ENCODE data around the gene SETMAR.
"Not testable (repeated sequence)": the region's sequence is repeated elsewhere in the genome, so short reads cannot be mapped to it uniquely, and the experiment has no call there.

SETMAR gene

DNA sequence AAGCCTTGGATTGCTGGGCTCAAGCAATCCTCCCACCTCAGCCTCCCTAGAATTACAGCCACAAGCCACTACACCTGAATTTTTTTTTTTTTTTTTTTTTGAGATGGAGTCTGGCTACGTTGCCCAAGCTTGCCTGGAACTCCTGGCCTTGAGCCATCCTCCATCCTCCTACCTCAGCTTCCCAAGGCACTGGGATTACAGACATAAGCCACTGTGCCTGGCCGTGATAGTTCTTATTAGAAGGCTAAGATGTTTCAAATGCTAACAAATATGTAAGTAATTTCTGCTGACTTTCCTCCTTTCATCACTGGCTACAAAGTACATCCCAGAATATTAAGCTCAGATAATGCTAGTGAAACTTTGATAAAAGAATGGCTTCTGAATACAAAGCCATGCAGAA lies 5.7 kb upstream of the SETMAR start:
- Histone ChIP-seq H3K79me2 (ENCODE audit: low read length) (no peaks in the 10 kb centered on the region), H4K20me1 (ENCODE audit: insufficient read depth, low read length) (no peaks in the 10 kb centered on the region), H3K27ac (ENCODE audit: low read length) (no peak overlapping the region), H3K4me2 (ENCODE audit: low read length) (no peak overlapping the region), H3K4me1 (ENCODE audit: low read length) (no peaks in the 10 kb centered on the region), H3K9me3 (ENCODE audit: insufficient read depth, low read length) (no peaks in the 10 kb centered on the region), H3K4me3 (ENCODE audit: low read length) (no peak overlapping the region), H2AFZ (ENCODE audit: low read depth, low read length) (no peak overlapping the region), H3K9ac (ENCODE audit: low read length) (no peak overlapping the region), H3K36me3 (replicated peaks; ENCODE audit: low read depth, low read length) (no peaks in the 10 kb centered on the region), H3K27me3 (ENCODE audit: low read depth, low read length) (no peaks in the 10 kb centered on the region)
- TF ChIP-seq EZH2phosphoT487 (IDR thresholded peaks at IDR 0.05; ENCODE audit: low read depth) = no peak
- TF ChIP-seq, protein P1, sequence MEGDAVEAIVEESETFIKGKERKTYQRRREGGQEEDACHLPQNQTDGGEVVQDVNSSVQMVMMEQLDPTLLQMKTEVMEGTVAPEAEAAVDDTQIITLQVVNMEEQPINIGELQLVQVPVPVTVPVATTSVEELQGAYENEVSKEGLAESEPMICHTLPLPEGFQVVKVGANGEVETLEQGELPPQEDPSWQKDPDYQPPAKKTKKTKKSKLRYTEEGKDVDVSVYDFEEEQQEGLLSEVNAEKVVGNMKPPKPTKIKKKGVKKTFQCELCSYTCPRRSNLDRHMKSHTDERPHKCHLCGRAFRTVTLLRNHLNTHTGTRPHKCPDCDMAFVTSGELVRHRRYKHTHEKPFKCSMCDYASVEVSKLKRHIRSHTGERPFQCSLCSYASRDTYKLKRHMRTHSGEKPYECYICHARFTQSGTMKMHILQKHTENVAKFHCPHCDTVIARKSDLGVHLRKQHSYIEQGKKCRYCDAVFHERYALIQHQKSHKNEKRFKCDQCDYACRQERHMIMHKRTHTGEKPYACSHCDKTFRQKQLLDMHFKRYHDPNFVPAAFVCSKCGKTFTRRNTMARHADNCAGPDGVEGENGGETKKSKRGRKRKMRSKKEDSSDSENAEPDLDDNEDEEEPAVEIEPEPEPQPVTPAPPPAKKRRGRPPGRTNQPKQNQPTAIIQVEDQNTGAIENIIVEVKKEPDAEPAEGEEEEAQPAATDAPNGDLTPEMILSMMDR (IDR thresholded peaks at IDR 0.05; ENCODE audit: low read depth, low read length) = no peak

DNA sequence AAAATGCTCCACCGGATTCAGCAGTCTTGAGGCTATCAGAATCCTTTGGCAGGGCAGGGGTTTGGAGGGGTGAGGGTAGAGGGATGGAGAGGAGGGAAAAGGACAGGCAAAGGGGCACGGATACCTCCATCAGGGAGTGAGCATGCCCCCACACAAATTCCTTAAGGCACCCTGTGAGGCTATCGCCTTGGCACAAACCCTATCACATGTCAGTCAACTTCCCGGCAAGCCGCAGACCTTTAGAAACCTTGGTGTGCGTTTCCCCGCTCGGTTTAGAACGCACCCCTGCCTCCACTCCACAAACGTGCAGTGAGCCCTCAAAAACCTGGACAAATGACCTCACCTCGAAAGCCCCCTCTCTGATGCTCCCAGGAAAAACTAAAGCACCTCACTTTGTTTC lies 422 bp upstream of the SETMAR start:
- H3K36me3 ChIP-seq (replicated peaks; ENCODE audit: low read depth, low read length) = no peaks in the 10 kb centered on the region
- H2AFZ ChIP-seq (ENCODE audit: low read depth, low read length) = no peak overlapping the region
- no peaks in the 10 kb centered on the region for H3K9me3 ChIP-seq (ENCODE audit: insufficient read depth, low read length)
- H3K79me2 ChIP-seq (ENCODE audit: low read length) = no peaks in the 10 kb centered on the region
- H4K20me1 ChIP-seq (ENCODE audit: insufficient read depth, low read length) = no peaks in the 10 kb centered on the region
- no peak overlapping the region for H3K9ac ChIP-seq (ENCODE audit: low read length)
- H3K4me1 ChIP-seq (ENCODE audit: low read length) = no peaks in the 10 kb centered on the region
- no peaks in the 10 kb centered on the region for H3K27me3 ChIP-seq (ENCODE audit: low read depth, low read length)
- no peak for TF ChIP-seq EZH2phosphoT487 (IDR thresholded peaks at IDR 0.05; ENCODE audit: low read depth)
- TF ChIP-seq, protein P1 (IDR thresholded peaks at IDR 0.05; ENCODE audit: low read depth, low read length) = no peak
- no peak overlapping the region for H3K27ac ChIP-seq (ENCODE audit: low read length)
- no peak overlapping the region for H3K4me3 ChIP-seq (ENCODE audit: low read length)
- no peak overlapping the region for H3K4me2 ChIP-seq (ENCODE audit: low read length)

DNA sequence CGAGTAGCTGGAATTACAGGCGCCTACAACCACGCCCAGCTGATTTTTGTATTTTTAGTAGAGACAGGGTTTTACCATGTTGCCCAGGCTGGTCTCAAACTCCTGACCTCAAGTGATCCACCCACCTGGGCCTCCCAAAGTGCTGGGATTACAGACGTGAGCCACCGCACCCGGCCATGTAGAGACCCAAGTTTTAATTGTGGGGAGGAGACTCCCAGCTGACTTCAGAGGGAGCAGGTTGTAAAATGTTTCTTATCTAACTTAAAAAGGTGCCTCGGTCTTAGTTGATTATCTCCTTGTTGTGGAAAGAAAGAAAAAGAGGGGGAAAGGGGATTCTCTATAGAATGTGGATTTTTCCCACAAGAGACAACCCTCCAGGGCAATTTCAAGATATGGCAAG lies 2.0 kb downstream of the SETMAR start:
- not testable (repeated sequence) for H3K9me3 ChIP-seq (ENCODE audit: insufficient read depth, low read length); H3K79me2 ChIP-seq (ENCODE audit: low read length); H3K4me1 ChIP-seq (ENCODE audit: low read length); H3K27me3 ChIP-seq (ENCODE audit: low read depth, low read length); H3K4me2 ChIP-seq (ENCODE audit: low read length); H3K36me3 ChIP-seq (replicated peaks; ENCODE audit: low read depth, low read length); H2AFZ ChIP-seq (ENCODE audit: low read depth, low read length); H3K4me3 ChIP-seq (ENCODE audit: low read length); H3K9ac ChIP-seq (ENCODE audit: low read length); H3K27ac ChIP-seq (ENCODE audit: low read length); H4K20me1 ChIP-seq (ENCODE audit: insufficient read depth, low read length)

DNA sequence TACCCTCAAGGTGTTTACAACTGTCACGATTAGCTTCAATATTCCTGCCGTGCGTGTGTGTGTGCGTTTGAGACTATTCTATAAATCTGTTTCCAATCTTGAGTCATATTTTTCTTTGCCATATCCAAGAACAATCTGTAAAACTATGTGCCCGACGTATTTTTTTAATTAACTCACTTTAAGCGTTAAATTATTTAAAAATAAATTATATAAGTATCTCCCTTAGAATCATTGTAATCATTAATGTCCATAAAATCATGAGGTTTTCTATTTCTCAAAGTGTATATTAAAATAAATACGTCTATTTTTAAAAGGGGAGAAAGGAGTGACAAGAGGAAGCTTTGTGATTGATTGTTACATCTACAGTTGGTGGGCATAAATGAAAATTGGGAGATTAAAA lies 2.9 kb downstream of the SETMAR start:
- Histone ChIP-seq H3K79me2 (ENCODE audit: low read length) (no peaks in the 10 kb centered on the region), H3K36me3 (replicated peaks; ENCODE audit: low read depth, low read length) (no peaks in the 10 kb centered on the region), H3K4me1 (ENCODE audit: low read length) (no peaks in the 10 kb centered on the region), H3K9ac (ENCODE audit: low read length) (no peak overlapping the region), H3K27ac (ENCODE audit: low read length) (no peak overlapping the region), H2AFZ (ENCODE audit: low read depth, low read length) (no peak overlapping the region), H4K20me1 (ENCODE audit: insufficient read depth, low read length) (no peaks in the 10 kb centered on the region), H3K27me3 (ENCODE audit: low read depth, low read length) (no peaks in the 10 kb centered on the region), H3K4me3 (ENCODE audit: low read length) (no peak overlapping the region), H3K4me2 (ENCODE audit: low read length) (no peak overlapping the region), H3K9me3 (ENCODE audit: insufficient read depth, low read length) (no peaks in the 10 kb centered on the region)
- TF ChIP-seq, protein P1 (IDR thresholded peaks at IDR 0.05; ENCODE audit: low read depth, low read length) = no peak
- no peak for TF ChIP-seq EZH2phosphoT487 (IDR thresholded peaks at IDR 0.05; ENCODE audit: low read depth)

DNA sequence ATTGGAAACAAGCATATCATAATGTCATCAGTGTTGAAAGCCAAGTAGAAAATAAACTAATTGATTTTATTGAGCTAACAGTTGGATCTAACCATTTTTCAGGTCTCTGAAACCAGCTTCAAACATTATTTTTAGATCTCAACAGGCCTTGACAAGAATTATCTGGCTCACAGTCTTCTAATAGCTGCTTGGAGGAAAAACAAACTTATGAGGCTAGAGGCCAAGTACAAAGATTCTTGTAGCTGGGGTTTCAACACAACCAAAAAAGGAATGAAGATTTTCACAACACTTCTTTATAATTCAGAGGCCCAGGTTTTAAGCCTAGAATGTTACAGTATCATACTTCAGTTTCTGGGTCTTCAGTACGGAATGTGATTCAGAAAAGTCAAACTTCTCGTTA lies 3.7 kb downstream of the SETMAR start:
- no peaks in the 10 kb centered on the region for H3K79me2 ChIP-seq (ENCODE audit: low read length)
- H3K4me3 ChIP-seq (ENCODE audit: low read length) = no peak overlapping the region
- no peaks in the 10 kb centered on the region for H3K27me3 ChIP-seq (ENCODE audit: low read depth, low read length)
- no peaks in the 10 kb centered on the region for H3K36me3 ChIP-seq (replicated peaks; ENCODE audit: low read depth, low read length)
- H4K20me1 ChIP-seq (ENCODE audit: insufficient read depth, low read length) = no peaks in the 10 kb centered on the region
- H3K9ac ChIP-seq (ENCODE audit: low read length) = no peak overlapping the region
- no peak overlapping the region for H2AFZ ChIP-seq (ENCODE audit: low read depth, low read length)
- no peaks in the 10 kb centered on the region for H3K4me1 ChIP-seq (ENCODE audit: low read length)
- H3K9me3 ChIP-seq (ENCODE audit: insufficient read depth, low read length) = no peaks in the 10 kb centered on the region
- TF ChIP-seq, protein P1 (IDR thresholded peaks at IDR 0.05; ENCODE audit: low read depth, low read length) = no peak
- no peak for TF ChIP-seq EZH2phosphoT487 (IDR thresholded peaks at IDR 0.05; ENCODE audit: low read depth)
- no peak overlapping the region for H3K4me2 ChIP-seq (ENCODE audit: low read length)
- H3K27ac ChIP-seq (ENCODE audit: low read length) = no peak overlapping the region
